Ovary (tissue), 3 donors: ENCODE results near the gene FBRS.

Experiments
- EP300 ChIP-seq: sonication (generic); formaldehyde crosslinking; IDR thresholded peaks from one replicate; pipeline ENCODE4 v1.6.1; 2017; ENCODE audit warnings: antibody characterized with exemption
- POLR2A ChIP-seq: fragments of 450-650 bp; IDR thresholded peaks from one replicate; pipeline ENCODE4 v1.6.1; 2017; ENCODE audit warnings: antibody characterized with exemption, mild to moderate bottlenecking, moderate library complexity
- TF ChIP-seq, protein P1 (sequence below), 3 donors: fragments of 450-650 bp in 2 of 3; fragments of 200-600 bp in 1 of 3; IDR thresholded peaks; one replicate each; pipeline versions ENCODE4 v1.5.1 to v1.8.0; 2016 to 2022; ENCODE audit warnings: antibody characterized with exemption in 3 of 3, mild to moderate bottlenecking in 1 of 3
- donor health status: DM: no; HTN: no; CAD: no.

DNA sequence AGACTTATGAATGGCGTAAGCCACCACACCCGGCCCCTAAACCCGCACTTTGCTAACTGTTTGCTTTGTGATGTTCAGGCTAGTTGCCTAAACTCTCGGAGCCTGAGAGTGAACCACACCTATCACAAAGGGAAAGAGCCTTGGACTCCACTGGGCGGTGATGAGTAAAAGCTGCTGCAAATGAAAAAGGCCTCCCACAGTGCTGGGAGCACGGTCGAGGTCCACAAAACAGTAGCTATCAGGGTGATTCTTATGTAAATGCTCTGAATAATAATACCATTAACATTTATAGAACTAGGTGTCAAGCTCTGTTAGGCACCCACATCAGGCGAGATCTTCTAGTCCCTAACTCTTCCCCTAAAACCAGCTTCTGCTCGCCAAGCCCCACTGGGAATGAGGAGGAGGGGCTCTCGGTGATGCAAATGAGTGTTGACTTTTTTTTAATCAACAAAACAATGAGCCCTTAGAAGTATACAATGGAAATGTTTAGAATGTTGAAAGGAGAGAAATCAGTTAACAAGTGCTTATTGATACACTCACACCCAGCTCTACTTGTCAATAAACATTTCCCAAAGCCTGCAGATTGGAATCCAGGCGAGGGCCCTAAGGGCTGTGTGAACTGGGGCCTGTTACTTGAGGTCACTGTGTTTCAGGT is 19.8 kb downstream of the FBRS start:
- TF ChIP-seq, protein P1, sequence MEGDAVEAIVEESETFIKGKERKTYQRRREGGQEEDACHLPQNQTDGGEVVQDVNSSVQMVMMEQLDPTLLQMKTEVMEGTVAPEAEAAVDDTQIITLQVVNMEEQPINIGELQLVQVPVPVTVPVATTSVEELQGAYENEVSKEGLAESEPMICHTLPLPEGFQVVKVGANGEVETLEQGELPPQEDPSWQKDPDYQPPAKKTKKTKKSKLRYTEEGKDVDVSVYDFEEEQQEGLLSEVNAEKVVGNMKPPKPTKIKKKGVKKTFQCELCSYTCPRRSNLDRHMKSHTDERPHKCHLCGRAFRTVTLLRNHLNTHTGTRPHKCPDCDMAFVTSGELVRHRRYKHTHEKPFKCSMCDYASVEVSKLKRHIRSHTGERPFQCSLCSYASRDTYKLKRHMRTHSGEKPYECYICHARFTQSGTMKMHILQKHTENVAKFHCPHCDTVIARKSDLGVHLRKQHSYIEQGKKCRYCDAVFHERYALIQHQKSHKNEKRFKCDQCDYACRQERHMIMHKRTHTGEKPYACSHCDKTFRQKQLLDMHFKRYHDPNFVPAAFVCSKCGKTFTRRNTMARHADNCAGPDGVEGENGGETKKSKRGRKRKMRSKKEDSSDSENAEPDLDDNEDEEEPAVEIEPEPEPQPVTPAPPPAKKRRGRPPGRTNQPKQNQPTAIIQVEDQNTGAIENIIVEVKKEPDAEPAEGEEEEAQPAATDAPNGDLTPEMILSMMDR (IDR thresholded peaks at IDR 0.05) = no peak
- TF ChIP-seq POLR2A (no peak), EP300 (no peak)
